AG09319 (cell line): ENCODE results near the gene TMEM235.
"Not testable (repeated sequence)": the region's sequence is repeated elsewhere in the genome, so short reads cannot be mapped to it uniquely, and the experiment has no call there.

Experiments
- DNase-seq: peaks from one replicate; pipeline ENCODE4 v3.0.0-alpha.2; 2010; ENCODE audit warnings: low read depth; ENCODE audit errors: extremely low read depth
- TF ChIP-seq, protein P1 (sequence below): IDR thresholded peaks from 2 replicates; pipeline ENCODE4 v1.5.1; 2011; ENCODE audit warnings: low read depth, mild to moderate bottlenecking, inconsistent platforms, low read length, moderate library complexity

The TMEM235 gene

DNA sequence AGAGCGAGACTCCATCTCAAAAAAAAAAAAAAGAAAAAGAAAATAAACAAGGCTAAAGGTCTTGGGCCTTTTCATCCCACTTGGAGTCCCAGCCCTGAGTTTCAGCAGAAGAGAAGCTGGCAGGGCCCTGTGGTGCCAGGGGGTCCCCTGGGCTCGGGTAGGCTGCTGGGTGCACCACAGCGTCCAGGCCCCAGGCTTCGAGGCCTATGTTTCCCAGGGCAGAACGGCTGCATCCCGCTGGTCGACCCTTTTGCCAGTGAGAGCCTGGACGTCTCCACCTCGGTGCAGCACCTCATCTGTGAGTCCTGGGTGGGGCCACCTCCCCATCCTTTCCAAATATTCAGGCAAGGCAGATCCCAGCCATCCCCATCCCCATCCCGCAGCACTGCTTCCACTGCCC lies 2.2 kb downstream of the TMEM235 start:
- TF ChIP-seq, protein P1, sequence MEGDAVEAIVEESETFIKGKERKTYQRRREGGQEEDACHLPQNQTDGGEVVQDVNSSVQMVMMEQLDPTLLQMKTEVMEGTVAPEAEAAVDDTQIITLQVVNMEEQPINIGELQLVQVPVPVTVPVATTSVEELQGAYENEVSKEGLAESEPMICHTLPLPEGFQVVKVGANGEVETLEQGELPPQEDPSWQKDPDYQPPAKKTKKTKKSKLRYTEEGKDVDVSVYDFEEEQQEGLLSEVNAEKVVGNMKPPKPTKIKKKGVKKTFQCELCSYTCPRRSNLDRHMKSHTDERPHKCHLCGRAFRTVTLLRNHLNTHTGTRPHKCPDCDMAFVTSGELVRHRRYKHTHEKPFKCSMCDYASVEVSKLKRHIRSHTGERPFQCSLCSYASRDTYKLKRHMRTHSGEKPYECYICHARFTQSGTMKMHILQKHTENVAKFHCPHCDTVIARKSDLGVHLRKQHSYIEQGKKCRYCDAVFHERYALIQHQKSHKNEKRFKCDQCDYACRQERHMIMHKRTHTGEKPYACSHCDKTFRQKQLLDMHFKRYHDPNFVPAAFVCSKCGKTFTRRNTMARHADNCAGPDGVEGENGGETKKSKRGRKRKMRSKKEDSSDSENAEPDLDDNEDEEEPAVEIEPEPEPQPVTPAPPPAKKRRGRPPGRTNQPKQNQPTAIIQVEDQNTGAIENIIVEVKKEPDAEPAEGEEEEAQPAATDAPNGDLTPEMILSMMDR: no peak
- DNase-seq: no peak

DNA sequence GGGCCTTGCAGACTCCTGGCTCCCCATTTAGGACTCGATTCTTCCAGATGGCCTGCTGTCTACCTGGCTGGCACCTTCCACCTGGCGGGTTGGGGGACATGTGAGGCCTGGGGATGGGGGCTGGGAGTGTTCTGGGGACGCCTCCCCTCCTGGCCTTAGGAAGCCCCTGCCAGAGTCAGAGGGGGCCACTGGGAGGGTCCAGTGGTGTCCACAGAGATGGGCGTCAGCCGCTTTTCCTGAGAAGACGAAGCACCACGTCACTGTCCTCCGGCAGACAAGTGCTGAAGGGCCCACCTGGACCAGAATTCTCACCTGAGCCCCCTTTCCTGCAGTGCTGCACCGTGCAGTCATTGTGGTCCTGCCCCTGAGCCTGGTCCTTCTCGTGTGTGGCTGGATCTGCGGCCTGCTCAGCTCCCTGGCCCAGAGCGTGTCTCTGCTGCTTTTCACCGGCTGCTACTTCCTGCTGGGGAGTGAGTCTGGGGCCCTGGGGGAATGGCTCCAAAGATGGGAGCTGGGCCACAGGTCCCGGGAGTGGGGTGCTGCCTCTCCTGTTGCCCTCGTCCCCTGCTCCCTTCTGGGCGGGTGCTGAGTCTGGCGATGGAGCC lies 2.9 kb downstream of the TMEM235 start:
- DNase-seq: no peak
- TF ChIP-seq, protein P1: no peak

DNA sequence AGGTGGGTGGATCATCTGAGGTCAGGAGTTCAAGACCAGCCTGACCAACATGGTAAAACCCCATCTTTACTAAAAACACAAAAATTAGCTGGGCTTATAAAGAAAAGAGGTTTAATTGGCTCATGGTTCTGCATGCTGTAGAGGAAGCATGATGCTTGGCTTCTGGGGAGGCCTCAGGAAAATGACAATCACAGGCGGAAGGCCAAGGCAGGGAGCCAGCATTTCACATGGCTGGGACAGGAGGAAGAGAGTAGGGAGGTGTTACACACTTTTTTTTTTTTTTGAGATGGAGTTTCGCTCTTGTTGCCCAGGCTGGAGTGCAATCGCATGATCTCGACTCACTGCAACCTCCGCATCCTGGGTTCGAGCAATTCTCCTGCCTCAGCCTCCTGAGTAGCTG lies 3.6 kb downstream of the TMEM235 start:
- not testable (repeated sequence) for DNase-seq

DNA sequence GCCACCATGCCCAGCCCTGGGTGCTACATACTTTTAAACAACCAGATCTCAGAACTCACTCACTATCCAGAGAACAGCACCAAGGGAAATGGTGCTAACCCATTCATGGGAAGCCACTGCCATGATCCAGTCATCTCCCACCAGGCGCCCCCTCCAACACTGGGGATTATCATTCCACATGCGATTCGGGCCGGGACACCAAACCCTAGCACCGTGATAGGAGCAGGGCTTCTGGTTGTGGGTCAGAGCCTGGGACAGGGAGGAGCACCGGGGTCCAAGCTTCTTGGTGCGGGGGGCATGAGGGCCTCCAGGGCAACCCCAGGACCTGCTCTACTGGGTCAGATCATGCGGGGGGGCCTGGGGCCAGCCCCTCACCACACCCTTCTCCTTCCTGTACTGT lies 4.5 kb downstream of the TMEM235 start:
- TF ChIP-seq, protein P1: no peak
- DNase-seq: no peak

DNA sequence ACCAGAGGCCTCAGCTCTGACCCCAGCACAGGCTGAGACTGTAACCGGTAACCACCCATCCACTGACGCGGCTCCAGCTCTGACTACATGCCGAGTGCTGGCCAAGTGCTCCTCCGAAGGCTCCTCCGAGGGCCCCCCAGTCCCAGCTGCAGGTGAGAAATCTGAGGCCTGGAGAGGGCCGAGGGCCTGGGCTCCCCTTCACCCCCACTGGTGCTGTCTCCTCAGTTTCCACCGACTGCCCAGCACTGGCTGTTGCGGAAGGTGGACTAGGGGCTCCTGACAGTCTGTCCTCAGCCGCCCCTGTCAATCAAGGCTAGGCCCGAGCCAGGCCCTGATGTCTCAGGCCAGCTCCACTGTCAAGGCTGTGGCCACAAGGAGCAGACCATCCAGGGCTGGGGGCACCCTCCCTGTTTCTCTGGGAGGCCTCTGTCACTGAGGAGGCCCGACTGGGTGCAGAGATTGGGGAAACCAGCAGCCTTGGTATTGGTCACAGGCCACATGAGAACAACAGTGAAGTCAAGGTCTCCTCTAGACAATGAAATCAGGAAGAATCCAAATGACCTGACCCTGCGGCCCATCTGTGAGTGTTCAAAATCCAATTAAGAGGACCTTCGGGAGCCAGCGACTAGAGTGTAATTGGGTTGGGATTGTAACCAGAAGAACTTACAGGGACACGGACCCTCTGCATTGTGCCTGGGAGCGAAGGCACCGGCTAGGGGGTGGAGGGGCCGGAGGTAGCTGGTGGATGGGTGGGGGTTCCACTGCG lies 5.1 kb downstream of the TMEM235 start:
- TF ChIP-seq, protein P1: no peak
- no peak for DNase-seq

DNA sequence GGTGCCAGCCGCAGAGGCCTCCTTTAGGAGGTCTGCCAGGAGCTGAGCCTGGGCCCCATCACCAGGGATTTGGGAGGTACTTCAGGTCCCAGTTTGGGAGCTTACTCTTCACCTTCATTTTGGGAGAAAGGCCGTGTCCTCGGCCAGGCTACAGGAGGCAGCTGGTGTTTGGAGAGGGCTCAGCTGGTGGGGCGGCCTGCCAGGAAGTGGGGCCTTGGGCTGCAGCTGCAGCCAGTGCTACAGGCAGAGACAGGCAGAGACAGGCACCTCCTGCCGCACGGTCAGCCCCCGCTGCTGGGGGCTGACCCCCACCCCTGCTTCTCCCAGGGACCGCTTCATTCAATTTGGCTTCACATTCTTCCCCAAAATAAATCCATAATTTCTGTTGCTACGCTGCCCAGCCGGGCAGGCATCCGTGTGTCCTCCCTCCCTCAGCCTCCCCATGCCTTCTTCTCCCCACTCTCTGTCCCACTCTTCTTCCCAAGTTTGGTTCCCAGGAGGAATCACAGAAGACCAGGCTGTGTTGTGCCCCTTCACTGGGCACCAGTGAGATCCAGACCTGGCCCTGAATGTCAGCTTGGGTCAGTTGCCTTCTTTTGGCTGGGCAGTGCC lies 6.1 kb downstream of the TMEM235 start:
- DNase-seq: no peak
- TF ChIP-seq, protein P1: no peak

DNA sequence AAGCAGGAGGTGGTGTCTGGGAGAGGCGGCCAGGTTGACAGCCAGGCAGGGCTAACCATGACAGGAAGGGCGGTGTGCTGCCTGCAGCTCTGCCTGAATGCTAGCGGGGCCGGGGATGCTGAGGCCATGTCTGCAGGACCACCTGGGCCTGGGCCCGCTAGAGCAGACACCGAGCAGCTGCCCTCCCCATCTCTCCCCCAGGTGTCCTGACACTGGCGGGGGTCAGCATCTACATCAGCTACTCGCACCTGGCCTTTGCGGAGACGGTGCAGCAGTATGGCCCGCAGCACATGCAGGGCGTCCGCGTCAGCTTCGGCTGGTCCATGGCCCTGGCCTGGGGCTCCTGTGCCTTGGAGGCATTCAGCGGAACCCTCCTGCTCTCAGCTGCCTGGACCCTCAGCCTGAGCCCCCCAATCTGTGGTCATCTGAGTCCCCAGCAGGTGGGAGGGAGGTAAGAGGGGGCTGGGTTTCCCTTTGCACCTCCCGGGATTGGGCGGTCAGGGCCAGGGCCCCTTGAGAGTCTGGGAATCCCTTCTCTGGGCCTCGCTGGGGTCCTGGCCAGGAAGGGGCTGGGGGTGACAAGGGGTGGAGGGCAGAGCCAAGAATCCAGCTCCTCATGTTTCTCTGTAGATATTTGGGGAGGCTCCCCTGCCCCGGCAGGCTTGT lies 7.5 kb downstream of the TMEM235 start:
- DNase-seq: no peak
- TF ChIP-seq, protein P1: no peak
